H1 (cell line): ENCODE data around the gene PSMB5. TPM values are rescaled to one million over a fixed set of nuclear protein-coding genes. Genes with fewer than 3 reads are reported as not detected.

Experiments
- CTCF ChIA-PET: fragments of 300-600 bp; sonication (Branson Sonifier 250); formaldehyde crosslinking; loops from one replicate; lab custom pipeline; 2021; ENCODE audit not compliant: partially characterized antibody; lab: Charles Lee
- POLR2A ChIA-PET: fragments of 300-600 bp; sonication (Branson Sonifier 250); formaldehyde crosslinking; loops from one replicate; lab custom pipeline; 2021; ENCODE audit warnings: inconsistent platforms; ENCODE audit not compliant: partially characterized antibody; lab: Charles Lee
- DNase-seq, 2 experiments: peaks; one replicate each; pipeline versions ENCODE4 v3.0.0 to v3.0.0-alpha.2; 2010 to 2022; ENCODE audit warnings: low spot score in 2 of 2, low read depth in 1 of 2, mixed read lengths in 1 of 2
- FAIRE-seq: peaks from 2 replicates; lab custom pipeline; 2011; peaks lifted over from hg19 to GRCh38; lab: Jason Lieb, UNC
- H2AFZ ChIP-seq: 2 replicates; pipeline ENCODE4 v1.8.1; 2012; ENCODE audit warnings: low read length, inconsistent platforms
- H2AK5ac ChIP-seq: 2 replicates; pipeline ENCODE4 v1.6.1; 2013; ENCODE audit warnings: low read depth, low read length
- H2BK120ac ChIP-seq: replicated peaks from 2 replicates; pipeline ENCODE3; 2013; ENCODE audit warnings: low read depth, low read length, inconsistent platforms
- H2BK12ac ChIP-seq: 2 replicates; pipeline ENCODE4 v1.6.1; 2013; ENCODE audit warnings: low read depth, low read length
- H2BK15ac ChIP-seq: 2 replicates; pipeline ENCODE4 v1.6.1; 2013; ENCODE audit warnings: low read length
- H2BK20ac ChIP-seq: 2 replicates; pipeline ENCODE4 v1.6.1; 2013; ENCODE audit warnings: low read length
- H2BK5ac ChIP-seq: 2 replicates; pipeline ENCODE4 v1.6.1; 2013; ENCODE audit warnings: low read depth, low read length
- H3K14ac ChIP-seq: 2 replicates; pipeline ENCODE4 v1.6.1; 2013; ENCODE audit warnings: inconsistent platforms; ENCODE audit not compliant: insufficient read length
- H3K18ac ChIP-seq: 2 replicates; pipeline ENCODE4 v1.6.1; 2013; ENCODE audit warnings: low read length; ENCODE audit errors: extremely low read depth
- H3K23ac ChIP-seq: 2 replicates; pipeline ENCODE4 v1.6.1; 2013; ENCODE audit warnings: inconsistent platforms; ENCODE audit not compliant: insufficient read length
- H3K23me2 ChIP-seq: 2 replicates; pipeline ENCODE4 v1.6.1; 2013; ENCODE audit warnings: low read depth, low read length
- H3K27ac ChIP-seq: 2 replicates; pipeline ENCODE4 v1.6.1; 2011; ENCODE audit warnings: low read depth, low read length, inconsistent platforms
- H3K27me3 ChIP-seq, 4 experiments: replicated peaks in 1 of 4; 1 replicate in 1 of 4; 2 replicates in 3 of 4; pipeline versions ENCODE4 v1.6.1 to v1.8.1; 2011 to 2013; ENCODE audit warnings: low read length in 3 of 4, mild to moderate bottlenecking in 3 of 4, inconsistent platforms in 2 of 4, mixed read lengths in 2 of 4, moderate library complexity in 1 of 4; ENCODE audit not compliant: control insufficient read depth in 3 of 4, insufficient read depth in 3 of 4; ENCODE audit errors: extremely low read depth in 1 of 4
- H3K36me3 ChIP-seq, 4 experiments: 2 replicates each; pipeline versions ENCODE4 v1.6.1 to v1.8.1; 2011 to 2013; ENCODE audit warnings: mild to moderate bottlenecking in 4 of 4, low read length in 3 of 4, moderate library complexity in 2 of 4, control low read depth in 1 of 4, inconsistent platforms in 1 of 4; ENCODE audit not compliant: insufficient read depth in 4 of 4, control insufficient read depth in 2 of 4
- H3K4ac ChIP-seq: replicated peaks from 2 replicates; pipeline ENCODE3; 2013; ENCODE audit warnings: low read length, low read depth, mixed read lengths, inconsistent platforms; ENCODE audit not compliant: insufficient read length
- H3K4me1 ChIP-seq, 4 experiments: replicated peaks in 1 of 4; 1 replicate in 1 of 4; 2 replicates in 3 of 4; pipeline versions ENCODE4 v1.6.1 to v1.8.1; 2011 to 2013; ENCODE audit warnings: low read length in 3 of 4, inconsistent platforms in 2 of 4, mixed read lengths in 1 of 4; ENCODE audit not compliant: insufficient read depth in 4 of 4, control insufficient read depth in 3 of 4
- H3K4me2 ChIP-seq, 2 experiments: 2 replicates each; pipeline versions ENCODE4 v1.6.1 to v1.8.1; 2011 to 2013; ENCODE audit warnings: low read depth in 2 of 2, low read length in 2 of 2, control low read depth in 1 of 2, inconsistent platforms in 1 of 2, mild to moderate bottlenecking in 1 of 2; ENCODE audit not compliant: insufficient read depth in 1 of 2
- H3K4me3 ChIP-seq, 4 experiments: fragments of 200-600, 300-600 bp in 1 of 4; sonication (generic), shearing (Covaris generic), sonication (Bioruptor Twin) in 1 of 4; 2 replicates each; pipeline versions ENCODE4 v1.5.1 to v1.8.1; 2011 to 2016; ENCODE audit warnings: low read length in 4 of 4, low read depth in 3 of 4, control low read depth in 2 of 4, inconsistent platforms in 2 of 4, mild to moderate bottlenecking in 2 of 4, mixed read lengths in 1 of 4, moderate library complexity in 1 of 4; ENCODE audit not compliant: insufficient read depth in 2 of 4; ENCODE audit errors: extremely low read depth in 1 of 4
- H3K56ac ChIP-seq: replicated peaks from 2 replicates; pipeline ENCODE3; 2013; ENCODE audit warnings: low read depth, mild to moderate bottlenecking, mixed read lengths, low read length, inconsistent platforms; ENCODE audit not compliant: insufficient read length
- H3K79me1 ChIP-seq: 2 replicates; pipeline ENCODE4 v1.6.1; 2013; ENCODE audit warnings: low read depth, low read length, control low read depth
- H3K79me2 ChIP-seq, 2 experiments: 2 replicates each; pipeline versions ENCODE4 v1.6.1 to v1.8.1; 2012 to 2013; ENCODE audit warnings: low read length in 2 of 2, mild to moderate bottlenecking in 2 of 2, inconsistent platforms in 1 of 2; ENCODE audit not compliant: insufficient read depth in 2 of 2, control insufficient read depth in 1 of 2
- H3K9ac ChIP-seq, 4 experiments: replicated peaks in 1 of 4; 1 replicate in 1 of 4; 2 replicates in 3 of 4; pipeline versions ENCODE4 v1.6.1 to v1.8.1; 2011 to 2013; ENCODE audit warnings: low read depth in 3 of 4, low read length in 3 of 4, control low read depth in 2 of 4, mild to moderate bottlenecking in 2 of 4, moderate library complexity in 2 of 4, inconsistent platforms in 1 of 4; ENCODE audit errors: extremely low read depth in 1 of 4
- H3K9me3 ChIP-seq, 2 experiments: 2 replicates each; pipeline versions ENCODE4 v1.6.1 to v1.8.1; 2012 to 2013; ENCODE audit warnings: mild to moderate bottlenecking in 2 of 2, moderate library complexity in 2 of 2, control low read depth in 1 of 2, inconsistent platforms in 1 of 2, low read depth in 1 of 2, low read length in 1 of 2, mixed read lengths in 1 of 2; ENCODE audit not compliant: insufficient read depth in 2 of 2
- H4K20me1 ChIP-seq, 2 experiments: replicated peaks in 1 of 2; 2 replicates each; pipeline versions ENCODE3 to v1.8.1; 2011 to 2013; ENCODE audit warnings: inconsistent platforms in 2 of 2, low read length in 2 of 2, mild to moderate bottlenecking in 1 of 2; ENCODE audit not compliant: insufficient read depth in 2 of 2, control insufficient read depth in 1 of 2
- H4K5ac ChIP-seq: 2 replicates; pipeline ENCODE4 v1.6.1; 2013; ENCODE audit warnings: low read length, low read depth, mixed read lengths, inconsistent platforms; ENCODE audit not compliant: insufficient read length
- H4K8ac ChIP-seq: 2 replicates; pipeline ENCODE4 v1.8.0; 2013; ENCODE audit warnings: mild to moderate bottlenecking, moderate library complexity, low read length, inconsistent platforms; ENCODE audit not compliant: insufficient read depth; ENCODE audit errors: extremely low read depth
- H4K91ac ChIP-seq: replicated peaks from 2 replicates; pipeline ENCODE3; 2013; ENCODE audit warnings: low read length, mixed read lengths, inconsistent platforms; ENCODE audit not compliant: insufficient read length
- CBX5 ChIP-seq: fragments of 300-800, 300-1000 bp; sonication (generic); IDR thresholded peaks from 2 replicates; pipeline ENCODE4 v1.7.1; 2016; ENCODE audit warnings: antibody characterized with exemption, low read length, low read depth
- CHD1 ChIP-seq: IDR thresholded peaks from 2 replicates; pipeline ENCODE4 v1.6.1; 2012; ENCODE audit warnings: low read depth, low read length, improper control_type of control experiment
- FOSL1 ChIP-seq: IDR thresholded peaks from 2 replicates; pipeline ENCODE4 v1.6.1; 2011; ENCODE audit warnings: mild to moderate bottlenecking, low read depth, low read length, moderate library complexity; ENCODE audit not compliant: insufficient read depth
- PHF8 ChIP-seq: fragments of 200-600 bp; sonication (generic); conservative IDR thresholded peaks from 2 replicates; pipeline ENCODE4 v1.7.1; 2012; ENCODE audit warnings: low read depth, mild to moderate bottlenecking, inconsistent platforms, low read length, moderate library complexity
- RBBP5 ChIP-seq: IDR thresholded peaks from 2 replicates; pipeline ENCODE4 v1.7.1; 2012; ENCODE audit warnings: low read depth, mild to moderate bottlenecking, inconsistent platforms, low read length, moderate library complexity, borderline replicate concordance
- SRF ChIP-seq: IDR thresholded peaks from 2 replicates; pipeline ENCODE4 v1.6.1; 2011; ENCODE audit warnings: mild to moderate bottlenecking, low read depth, low read length, moderate library complexity
- WGBS, 2 experiments: shearing (Covaris generic) in 1 of 2; methylation state at CpG; one replicate each; pipeline versions ENCODE4 v1.1.6 to v1.1.7; 2013 to 2015; ENCODE audit warnings: low lambda C conversion rate in 2 of 2, mixed read lengths in 2 of 2, inconsistent platforms in 1 of 2, low coverage in 1 of 2, missing lambda C conversion rate in 1 of 2; ENCODE audit not compliant: insufficient replicate concordance in 2 of 2, insufficient coverage in 1 of 2, insufficient read length in 1 of 2; ENCODE audit errors: extremely low coverage in 1 of 2, missing lambda C conversion rate in 1 of 2; 5-methylcytosine and 5-hydroxymethylcytosine counted together
- polyA plus RNA-seq, 7 experiments: library from polyadenylated mRNA; depleted of rRNA in 3 of 7; stranded (reverse) in 5 of 7; unstranded in 2 of 7; fragments of >200 nt in 5 of 7; fragments of 200-250 nt in 2 of 7; gene quantifications; 1 replicate in 5 of 7; 2 replicates in 1 of 7; 4 replicates in 1 of 7; pipeline versions ENCODE4 v1.2.1 to v1.2.3, GENCODE V29; 2011 to 2013; ENCODE audit warnings: missing spikeins in 2 of 7, mixed read lengths in 2 of 7
- total RNA-seq: library from RNA; stranded (reverse); fragmentation: NEBNext Ultra II Directional; extraction: Animal tissue kit (Norgen Biotek cat#: 25700); gene quantifications from 2 replicates; pipeline ENCODE4 v1.2.1, GENCODE V29; 2021

Gene PSMB5
- total and polyA plus RNA-seq, 2 of the 8 experiments (the other 6 are each of a cell fraction or from before 2014, with no cell fraction given) = 254 to 510 TPM

- no peak overlapping the region for H4K91ac ChIP-seq
- no peak overlapping the region for H2AFZ ChIP-seq
- no peak overlapping the region for H2BK15ac ChIP-seq
- no peak overlapping the region for H3K4me3 ChIP-seq
- no peak overlapping the region for H3K27ac ChIP-seq
- H3K4me1 ChIP-seq = peaks cover 0 to 15% (median 4%) of the 10 kb centered on the region in 4 experiments; a peak in 4 of 7 replicates
- no peaks in the 10 kb centered on the region; a peak in 1 of 7 replicates for H3K27me3 ChIP-seq
- H3K56ac ChIP-seq = no peak overlapping the region
- FAIRE-seq (no peak), DNase-seq (no peak)
- peaks cover 0 to under 1% of the 10 kb centered on the region in 2 experiments; a peak in 2 of 4 replicates for H3K79me2 ChIP-seq
- peaks cover 8% of the 10 kb centered on the region in 2 experiments for H4K20me1 ChIP-seq
- ChIA-PET POLR2A (interaction anchor here (1.0 to 4.0 kb wide), 6 partner anchors 8 to 95 kb away, joined by 3 to 37 read pairs (median 6); no protein-coding TSS in a partner anchor), CTCF (interaction anchor here (0.6 to 29.2 kb wide), 12 partner anchors 8 to 994 kb away, joined by 3 to 785 read pairs (median 3); partner anchors contain the start of gene AJUBA)
- H3K18ac ChIP-seq = no peak overlapping the region
- H3K14ac ChIP-seq = no peak overlapping the region
- no peak overlapping the region for H2AK5ac ChIP-seq
- H3K23me2 ChIP-seq = peaks cover 12% of the 10 kb centered on the region
- H2BK20ac ChIP-seq = no peak overlapping the region
- peaks cover 42 to 66% (median 58%) of the 10 kb centered on the region in 4 experiments for H3K36me3 ChIP-seq
- H2BK5ac ChIP-seq = no peak overlapping the region; the same call in 1 of the 2 replicates
- no peak overlapping the region for H2BK12ac ChIP-seq
- no peak overlapping the region for H3K4ac ChIP-seq
- H4K8ac ChIP-seq = no peak overlapping the region
- WGBS, 2 experiments = 96% methylated on average over 17 of the region's 17 CpGs; no CpG with 5 or more reads in 1 of the 2 experiments
- H3K9me3 ChIP-seq = no peaks in the 10 kb centered on the region
- no peak overlapping the region for H2BK120ac ChIP-seq
- no peak overlapping the region for H4K5ac ChIP-seq
- H3K4me2 ChIP-seq = no peak overlapping the region
- H3K9ac ChIP-seq = no peak overlapping the region; a peak in 1 of 7 replicates
- no peak overlapping the region for H3K23ac ChIP-seq
- TF ChIP-seq FOSL1 = no peak
- no peak for TF ChIP-seq RBBP5
- TF ChIP-seq CBX5 = no peak
- TF ChIP-seq CHD1 = no peak
- no peak for TF ChIP-seq SRF
- TF ChIP-seq PHF8 = no peak
- H3K79me1 ChIP-seq = no peaks in the 10 kb centered on the region; the same call in 1 of the 2 replicates
These were observed 26.0 kb upstream of the PSMB5 start for GRCh38 chr14:23060536-23061260.
